Right lobe of liver (tissue), 6 donors: ENCODE measurements around the gene TIGD1. TPM values are rescaled to one million over a fixed set of nuclear protein-coding genes. Genes with fewer than 3 reads are reported as not detected.

ENCODE experiments used
- ATAC-seq, 4 donors: fragments of 200-7000 bp; cut with Tn5 transposase; one replicate each; pipeline ENCODE4 v1.9.1; 2020; ENCODE audit warnings: mild to moderate bottlenecking in 4 of 4, moderate library complexity in 4 of 4
- DNase-seq, 3 donors: peaks; one replicate each; pipeline ENCODE4 v3.0.0-alpha.2; 2020
- H3K27ac ChIP-seq, 3 donors: fragments of 200-600 bp; one replicate each; pipeline ENCODE4 v1.8.0; 2022
- H3K27me3 ChIP-seq, 2 donors: fragments of 200-600 bp; one replicate each; pipeline ENCODE4 v1.8.0; 2022
- H3K36me3 ChIP-seq, 4 donors: fragments of 200-600 bp; sonication (generic) in 1 of 4; one replicate each; pipeline versions ENCODE4 v1.5.1 to v1.8.0; 2017 to 2022; ENCODE audit warnings: control low read depth in 1 of 4
- H3K4me1 ChIP-seq, 4 donors: fragments of 200-600 bp; sonication (generic) in 1 of 4; one replicate each; pipeline versions ENCODE4 v1.5.1 to v1.8.0; 2017 to 2022; ENCODE audit warnings: control low read depth in 1 of 4
- H3K4me3 ChIP-seq, 3 donors: fragments of 200-600 bp; one replicate each; pipeline ENCODE4 v1.8.0; 2022
- H3K9me3 ChIP-seq, 4 donors: fragments of 200-600 bp; sonication (generic) in 1 of 4; one replicate each; pipeline versions ENCODE4 v1.5.1 to v1.8.0; 2017 to 2022; ENCODE audit warnings: control low read depth in 1 of 4
- CTCF ChIP-seq, 4 donors: fragments of 200-600 bp in 3 of 4; fragments of 450-650 bp in 1 of 4; IDR thresholded peaks; one replicate each; pipeline versions ENCODE4 v1.5.1 to v1.8.0; 2016 to 2022; ENCODE audit warnings: antibody characterized with exemption in 4 of 4, mild to moderate bottlenecking in 2 of 4
- POLR2A ChIP-seq: fragments of 450-650 bp; IDR thresholded peaks from one replicate; pipeline ENCODE4 v1.6.1; 2017; ENCODE audit warnings: antibody characterized with exemption, mild to moderate bottlenecking
- WGBS: methylation state at CpG from one replicate; pipeline ENCODE4 v1.1.6; 2018; ENCODE audit warnings: low coverage, low lambda C conversion rate; ENCODE audit not compliant: insufficient coverage; ENCODE audit errors: missing lambda C conversion rate; 5-methylcytosine and 5-hydroxymethylcytosine counted together
- intact Hi-C, 2 donors: fragments of 100-400 bp; cut with DNase I; formaldehyde crosslinking; loops; one replicate each; pipeline versions ENCODE4 v1.11.2 to v1.14.1; 2022
- total RNA-seq, 6 experiments: library from RNA; depleted of rRNA in 2 of 6; stranded (reverse); fragments of >200 nt in 2 of 6; fragmentation: NEBNext Ultra II Directional in 3 of 6; extraction: Animal tissue kit (Norgen Biotek cat#: 25700) in 3 of 6; gene quantifications; one replicate each; pipeline versions ENCODE4 v1.1.0 to v1.2.4, GENCODE V29; 2016 to 2023
- donor health status: DM: no; HTN: yes; CAD: no.
- donor health status: DM: no; HTN: no; CAD: no.
- donor health status: DM: no; HTN: no; CAD: no.
- donor health status: DM: no; HTN: yes; CAD: no.
- donor health status: DM: no; HTN: yes; CAD: no.

Gene TIGD1
- total RNA-seq, 6 experiments from 2014 or later, result 0.68 to 1.5 (median 1.0) TPM

DNA sequence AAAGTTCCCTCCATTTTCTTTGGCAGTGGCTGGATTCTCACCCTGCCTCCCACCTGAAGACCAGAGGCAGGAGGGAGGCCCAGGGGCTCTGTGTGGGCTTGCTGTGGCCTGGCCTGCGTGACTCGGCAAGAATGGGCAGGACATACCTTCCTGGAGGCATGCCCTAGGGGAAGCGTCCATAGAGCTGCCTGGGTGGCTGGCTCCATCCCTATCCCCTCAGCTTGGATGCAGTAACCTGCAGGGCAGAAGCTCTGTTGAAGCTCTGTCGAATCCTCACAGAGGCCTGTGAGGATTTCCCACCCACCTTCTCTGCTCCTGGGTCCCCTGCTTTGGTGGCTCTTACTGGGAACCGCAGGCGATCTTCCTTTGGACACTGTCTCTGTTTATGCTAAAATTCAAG, 31.5 kb downstream of the TIGD1 start:
- Histone ChIP-seq H3K4me1 (peaks cover 0 to 14% (median 0%) of the 10 kb centered on the region in 4 donors), H3K9me3 (no peaks in the 10 kb centered on the region), H3K27me3 (peaks cover 9 to 19% of the 10 kb centered on the region in 2 donors), H3K27ac (no peak overlapping the region), H3K36me3 (no peaks in the 10 kb centered on the region), H3K4me3 (no peak overlapping the region)
- intact Hi-C loops, result loop anchor here in 1 of 2 donors (10.0 kb wide), 1 partner anchor 64 kb away; the partner anchor contains the start of gene ALPI
- no peak for TF ChIP-seq CTCF (IDR thresholded peaks at IDR 0.05)
- TF ChIP-seq POLR2A, result no peak
- 61% methylated on average over 3 of the region's 6 CpGs for WGBS
- DNase-seq (no peak), ATAC-seq (no peak)

DNA sequence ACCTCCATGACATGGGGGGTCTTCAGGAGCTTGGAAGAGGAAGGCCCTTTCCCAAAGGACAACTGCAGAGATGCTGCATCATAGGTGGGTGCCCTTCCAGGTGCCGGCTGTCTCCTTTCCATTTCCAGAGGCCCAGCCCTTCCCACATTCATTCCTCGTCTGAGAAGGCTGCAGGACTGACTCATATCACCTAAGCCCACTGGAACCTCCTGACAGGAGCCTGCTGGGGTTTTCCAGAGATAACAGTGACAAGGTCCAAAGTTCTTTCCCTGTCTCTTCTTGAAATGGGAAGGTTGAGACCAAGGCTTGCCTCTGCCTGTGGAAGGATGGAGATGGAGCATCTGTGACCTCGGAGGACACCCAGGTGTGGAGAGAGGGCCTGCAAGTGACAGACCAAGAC, 33.8 kb downstream of the TIGD1 start:
- ATAC-seq (peak in 1 of 4 donors; percentile 41), DNase-seq (no peak)
- no CpG with 5 or more reads among the region's 3 CpGs for WGBS
- intact Hi-C loops, result loop anchor here in 1 of 2 donors (10.0 kb wide), 1 partner anchor 62 kb away; the partner anchor contains the start of gene ALPI
- no peak for TF ChIP-seq CTCF (IDR thresholded peaks at IDR 0.05)
- no peak for TF ChIP-seq POLR2A
- Histone ChIP-seq H3K4me3 (no peak overlapping the region), H3K27me3 (no peaks in the 10 kb centered on the region), H3K9me3 (no peaks in the 10 kb centered on the region), H3K36me3 (no peaks in the 10 kb centered on the region), H3K27ac (no peak overlapping the region), H3K4me1 (no peaks in the 10 kb centered on the region)

GRCh38 chr2:232515639-232516038, 34.7 kb downstream of the TIGD1 start:
- no peak overlapping the region for H3K27ac ChIP-seq
- intact Hi-C loops, result loop anchor here in 1 of 2 donors (10.0 kb wide), 1 partner anchor 61 kb away; the partner anchor contains the start of gene ALPI
- 87% methylated on average over 3 of the region's 7 CpGs for WGBS

DNA sequence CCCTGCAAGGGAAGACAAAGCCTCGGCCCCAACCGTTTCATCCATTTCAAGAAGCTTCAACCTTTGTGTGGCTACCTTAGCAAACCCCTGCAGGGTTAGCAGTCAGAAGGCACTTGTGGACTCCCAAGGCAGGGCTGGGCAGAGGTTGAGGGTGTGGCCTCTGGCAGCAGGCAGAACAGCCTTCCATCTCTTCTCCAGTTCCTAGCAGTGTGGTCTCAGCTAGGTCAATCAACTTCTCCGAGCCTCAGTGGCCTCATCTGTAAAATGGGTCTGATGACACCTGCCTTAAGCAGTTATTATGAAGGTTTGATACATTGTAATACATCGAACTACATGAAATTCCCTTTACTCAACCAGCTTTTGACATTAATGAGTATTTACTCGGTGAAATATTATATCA, 37.0 kb downstream of the TIGD1 start:
- TF ChIP-seq POLR2A (no peak), CTCF (IDR thresholded peaks at IDR 0.05) (no peak)
- H3K4me3 ChIP-seq, result no peak overlapping the region
- ATAC-seq (no peak), DNase-seq (no peak)
- H3K27me3 ChIP-seq, result no peaks in the 10 kb centered on the region
- no peak overlapping the region for H3K27ac ChIP-seq
- WGBS, result 66% methylated on average over 5 of the region's 5 CpGs
- no peaks in the 10 kb centered on the region for H3K36me3 ChIP-seq
- intact Hi-C loops, result loop anchor here in 1 of 2 donors (10.0 kb wide), 1 partner anchor 59 kb away; the partner anchor contains the start of gene ALPI
- no peaks in the 10 kb centered on the region for H3K9me3 ChIP-seq
- no peaks in the 10 kb centered on the region for H3K4me1 ChIP-seq

More at GRCh38 chr2:232515639-232516038, 34.7 kb downstream of the TIGD1 start:
- H3K36me3 ChIP-seq, result no peaks in the 10 kb centered on the region
- ATAC-seq (no peak), DNase-seq (no peak)
- TF ChIP-seq POLR2A (no peak), CTCF (IDR thresholded peaks at IDR 0.05) (no peak)
- no peaks in the 10 kb centered on the region for H3K4me1 ChIP-seq
- no peak overlapping the region for H3K4me3 ChIP-seq
- no peaks in the 10 kb centered on the region for H3K9me3 ChIP-seq
- H3K27me3 ChIP-seq, result no peaks in the 10 kb centered on the region
